GM19397 (cell line): ENCODE measurements around the gene MSI2.

ENCODE experiments used
- ATAC-seq: cut with Tn5 transposase; IDR thresholded peaks from one replicate; pipeline ENCODE4 v1.9.1; 2021; ENCODE audit warnings: mild to moderate bottlenecking, moderate library complexity; ENCODE audit not compliant: unreplicated experiment

MSI2 gene

DNA sequence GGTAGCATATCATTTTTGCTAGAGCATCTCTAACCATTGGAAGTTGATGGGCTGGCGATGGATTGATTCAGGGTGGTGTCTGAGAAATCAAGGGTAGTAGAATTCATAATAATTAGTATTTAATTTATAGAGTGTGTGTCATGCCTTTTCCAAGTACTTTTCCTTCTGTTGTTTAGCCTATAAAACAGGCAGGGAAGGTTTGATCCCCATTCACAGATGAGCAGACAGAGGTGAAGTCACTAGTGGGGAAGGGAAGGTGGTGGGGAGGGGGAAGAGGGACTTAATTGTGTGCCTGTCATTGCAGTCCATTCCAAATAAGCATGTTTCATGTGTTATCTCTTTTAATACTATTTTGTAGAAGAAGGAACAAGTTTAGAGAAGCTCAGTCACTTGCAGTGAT, 131.3 kb downstream of the MSI2 start:
- no peak for ATAC-seq

DNA sequence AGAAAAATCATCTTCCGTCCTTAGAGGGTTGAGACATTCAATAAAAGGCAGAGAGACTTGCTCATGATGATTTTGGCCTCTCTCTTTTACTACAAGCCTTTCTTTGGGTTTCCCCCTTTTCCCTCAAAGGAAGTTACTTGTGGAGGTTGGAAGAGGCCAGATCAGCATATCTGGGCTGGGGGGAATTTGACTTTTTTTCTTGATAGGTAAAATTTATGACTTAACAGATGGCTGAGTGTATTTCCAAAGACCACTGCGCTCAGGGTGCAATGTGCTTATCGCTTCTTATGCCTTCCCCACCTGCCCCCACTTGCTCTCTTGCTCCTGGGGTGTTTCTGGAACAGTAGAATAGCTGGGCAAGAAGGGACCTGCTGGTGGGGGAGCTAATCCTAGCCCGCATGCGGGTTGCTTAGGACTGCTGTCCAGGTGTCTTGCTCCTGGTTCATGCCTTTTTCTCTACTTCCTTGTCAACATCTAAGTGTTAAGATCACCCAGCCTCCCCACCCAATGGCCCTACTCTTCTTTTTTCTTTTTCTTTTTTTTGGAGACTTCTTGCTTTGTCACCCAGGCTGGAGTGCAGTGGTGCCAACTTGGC, 131.9 kb downstream of the MSI2 start:
- ATAC-seq = no peak

- ATAC-seq = no peak
Measured at GRCh38 chr17:57389473-57389872, 133.2 kb downstream of the MSI2 start.

GRCh38 chr17:57391076-57391825, 134.9 kb downstream of the MSI2 start:
- ATAC-seq = no peak

DNA sequence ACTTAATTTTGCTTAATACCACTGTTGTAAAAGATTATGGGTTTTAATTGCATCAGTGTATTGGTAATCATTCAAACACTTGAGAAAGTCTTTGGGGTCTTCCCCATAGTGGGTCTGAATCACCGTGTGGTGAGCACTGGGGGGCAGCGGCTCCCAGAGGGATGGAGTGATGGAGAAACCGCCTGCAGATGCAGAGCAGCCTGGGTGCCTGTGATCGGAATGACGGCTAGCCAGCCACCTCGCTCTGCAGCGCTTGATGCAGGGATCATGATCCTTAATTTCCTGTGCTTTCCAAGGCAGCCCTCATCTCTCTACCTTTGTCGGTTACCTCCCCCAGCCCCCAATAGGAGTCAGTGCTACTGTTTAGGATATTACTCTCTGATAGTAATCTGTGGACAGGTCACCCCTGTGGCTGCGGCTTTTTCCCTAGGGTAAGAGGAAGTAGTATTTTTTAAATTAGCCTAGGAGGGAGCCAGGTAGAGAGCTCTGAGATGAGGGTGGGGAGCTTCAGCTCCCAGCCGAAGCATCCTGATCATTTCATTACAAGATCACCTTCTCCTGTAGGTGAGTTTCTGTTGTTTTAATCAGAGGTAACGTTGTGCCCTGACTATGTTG, 135.6 kb downstream of the MSI2 start:
- ATAC-seq = no peak

DNA sequence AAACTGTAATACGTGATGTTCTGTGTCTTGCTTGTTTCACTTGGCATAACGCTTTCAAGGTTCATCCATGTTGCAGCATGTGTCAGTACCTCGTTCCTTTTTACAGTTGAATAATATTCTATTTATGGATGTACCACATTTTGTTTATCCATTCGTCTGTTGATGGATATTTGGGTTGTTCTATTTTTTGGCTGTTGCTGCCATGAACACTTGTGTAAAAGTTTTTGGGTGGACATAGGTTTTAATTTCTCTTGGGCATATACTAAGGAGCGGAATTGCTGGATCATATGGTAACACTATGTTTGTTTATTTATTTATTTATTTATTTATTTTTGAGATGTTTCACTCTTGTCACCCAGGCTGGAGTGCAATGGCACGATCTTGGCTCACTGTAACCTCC, 137.0 kb downstream of the MSI2 start:
- no peak for ATAC-seq

DNA sequence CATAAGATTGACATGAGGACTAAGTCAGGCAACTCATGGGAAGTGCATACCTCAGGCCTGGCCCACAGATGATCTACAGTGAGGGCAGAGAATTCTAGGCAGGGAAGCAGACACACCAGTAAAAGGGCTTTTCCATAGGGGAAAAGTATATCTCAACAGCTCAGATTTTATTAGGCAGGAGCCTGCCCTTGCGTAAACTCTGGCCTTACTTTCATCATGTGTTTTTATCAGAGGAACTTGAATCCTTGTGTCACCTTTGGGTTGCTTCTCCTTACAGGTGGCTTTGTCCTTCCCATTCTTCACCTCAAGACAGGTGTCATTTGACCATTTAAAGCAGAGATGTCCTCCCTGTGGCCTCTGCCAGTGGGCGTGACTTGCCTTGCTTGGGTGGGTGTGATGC, 138.1 kb downstream of the MSI2 start:
- ATAC-seq = no peak

GRCh38 chr17:57395721-57396321, 139.5 kb downstream of the MSI2 start:
- no peak for ATAC-seq

DNA sequence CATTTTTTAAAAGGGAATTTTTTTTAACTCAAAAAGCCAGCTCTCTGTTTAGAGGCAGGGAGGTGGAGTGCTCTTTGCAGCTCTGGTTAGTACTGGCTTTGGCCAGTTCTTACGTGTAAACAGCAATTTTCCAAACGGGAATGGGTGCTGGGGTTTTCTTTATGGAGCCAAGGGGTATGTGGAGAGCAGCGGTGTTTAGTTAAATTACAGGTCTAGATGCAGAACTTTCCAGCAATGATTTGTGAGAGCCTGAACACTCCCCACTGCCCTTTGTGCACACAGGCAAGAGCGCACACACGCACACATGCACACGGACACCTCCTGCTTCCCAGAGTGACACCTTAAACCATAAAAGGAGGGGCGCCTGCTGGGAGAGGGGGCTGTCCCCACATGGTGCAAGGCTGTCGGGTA, 140.2 kb downstream of the MSI2 start:
- ATAC-seq = no peak

- no peak for ATAC-seq
Measured at GRCh38 chr17:57397402-57397801, 141.1 kb downstream of the MSI2 start.

DNA sequence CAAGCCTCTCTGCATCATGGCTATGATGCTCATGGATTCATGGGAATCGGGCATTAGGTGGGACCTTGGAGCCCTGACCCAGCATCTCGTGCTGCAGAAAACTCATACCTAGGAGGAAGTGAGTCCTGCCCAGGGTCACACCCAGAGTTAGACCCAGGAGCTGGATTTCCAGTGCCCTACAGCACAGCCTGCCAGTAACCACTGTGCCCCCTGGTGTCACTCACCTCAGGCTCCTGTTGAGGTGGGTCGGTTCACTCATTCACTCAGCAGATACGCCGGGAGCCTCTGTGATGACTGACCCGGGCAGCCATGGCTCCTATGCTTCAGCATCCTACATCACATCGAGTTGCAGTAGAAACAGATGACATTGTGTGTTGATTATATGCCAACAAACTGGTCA, 143.4 kb downstream of the MSI2 start:
- ATAC-seq = no peak

DNA sequence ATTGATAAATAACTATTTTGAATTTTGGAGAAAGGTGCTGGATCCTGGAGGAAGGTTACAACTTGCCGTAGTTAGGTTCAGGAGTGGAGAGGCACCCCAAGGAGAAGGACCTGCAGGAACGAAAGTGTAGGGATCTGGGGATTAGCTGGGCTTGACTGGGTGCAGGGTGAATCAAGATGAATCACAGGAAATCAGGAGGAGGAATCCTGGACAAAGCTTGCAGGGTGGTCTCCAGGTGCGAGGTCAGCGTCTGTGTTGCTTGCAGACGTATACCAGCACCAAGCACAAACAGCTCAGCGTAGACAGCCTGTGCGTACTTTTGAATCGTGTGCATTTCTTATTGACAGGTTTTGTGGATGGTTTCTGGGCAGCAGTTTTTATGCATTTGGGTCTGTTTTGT, 144.3 kb downstream of the MSI2 start:
- no peak for ATAC-seq

GRCh38 chr17:57401556-57402488, 145.5 kb downstream of the MSI2 start:
- ATAC-seq = no peak

DNA sequence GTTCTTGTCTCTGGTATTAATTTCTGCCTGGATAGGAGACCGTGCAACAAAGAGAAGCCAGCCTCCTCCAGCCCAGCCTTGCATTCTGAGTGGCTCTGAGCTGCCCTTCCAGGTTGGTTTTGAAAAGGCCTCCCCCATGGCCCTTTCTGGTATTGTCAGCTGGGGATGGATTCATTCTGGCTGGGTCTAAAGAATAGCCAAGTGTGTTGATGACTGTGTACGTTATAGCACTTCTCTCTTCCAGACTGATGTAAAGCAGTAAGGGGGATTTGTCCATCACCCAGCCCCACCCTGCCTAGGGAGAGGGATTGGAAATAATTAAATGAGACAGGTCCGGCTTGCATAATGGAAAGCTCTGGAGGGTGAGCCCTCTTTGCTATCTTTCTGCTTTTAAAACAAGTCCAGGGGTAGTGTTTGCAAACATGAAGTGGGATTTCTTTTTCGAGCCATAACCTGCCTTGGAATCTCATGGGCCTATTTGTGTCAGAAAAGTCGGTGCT, 146.4 kb downstream of the MSI2 start:
- ATAC-seq = no peak

GRCh38 chr17:57403236-57403635, 146.9 kb downstream of the MSI2 start:
- ATAC-seq = no peak

- ATAC-seq = no peak
Measured at GRCh38 chr17:57404073-57404472, 147.8 kb downstream of the MSI2 start.

DNA sequence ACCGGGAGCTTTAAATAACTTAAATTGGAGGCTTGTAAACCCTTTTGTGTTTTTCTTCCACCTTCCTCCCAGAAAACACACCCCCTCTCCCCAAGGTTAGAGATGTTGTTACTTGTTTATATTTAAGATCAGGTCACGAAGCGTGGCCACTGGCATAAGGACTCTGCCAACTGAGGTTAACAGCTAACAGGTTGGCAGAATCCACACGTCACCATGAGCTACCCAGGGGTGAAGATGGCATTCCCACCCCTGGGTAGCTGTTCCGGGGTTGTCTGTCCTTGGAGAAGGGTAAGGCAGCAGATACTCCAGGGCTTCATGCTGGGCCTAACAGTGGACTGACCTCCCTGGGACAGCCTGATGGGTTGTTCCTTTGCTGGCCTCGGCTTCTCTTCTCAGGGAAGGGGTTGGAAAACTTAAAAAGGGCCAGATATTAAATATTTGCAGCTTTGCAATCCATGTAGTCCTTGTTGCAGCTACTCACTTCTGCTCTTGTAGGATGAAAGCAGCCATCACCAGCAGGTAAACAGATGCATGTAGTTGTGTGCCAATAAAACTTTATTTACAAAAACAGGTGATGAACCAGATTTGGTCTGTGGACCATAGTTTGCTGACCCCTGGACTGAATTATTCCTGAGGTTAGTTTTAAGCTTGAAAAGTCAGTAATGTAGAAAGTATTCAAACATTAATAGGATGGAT, 148.6 kb downstream of the MSI2 start:
- no peak for ATAC-seq

GRCh38 chr17:57405491-57406072, 149.3 kb downstream of the MSI2 start:
- no peak for ATAC-seq

DNA sequence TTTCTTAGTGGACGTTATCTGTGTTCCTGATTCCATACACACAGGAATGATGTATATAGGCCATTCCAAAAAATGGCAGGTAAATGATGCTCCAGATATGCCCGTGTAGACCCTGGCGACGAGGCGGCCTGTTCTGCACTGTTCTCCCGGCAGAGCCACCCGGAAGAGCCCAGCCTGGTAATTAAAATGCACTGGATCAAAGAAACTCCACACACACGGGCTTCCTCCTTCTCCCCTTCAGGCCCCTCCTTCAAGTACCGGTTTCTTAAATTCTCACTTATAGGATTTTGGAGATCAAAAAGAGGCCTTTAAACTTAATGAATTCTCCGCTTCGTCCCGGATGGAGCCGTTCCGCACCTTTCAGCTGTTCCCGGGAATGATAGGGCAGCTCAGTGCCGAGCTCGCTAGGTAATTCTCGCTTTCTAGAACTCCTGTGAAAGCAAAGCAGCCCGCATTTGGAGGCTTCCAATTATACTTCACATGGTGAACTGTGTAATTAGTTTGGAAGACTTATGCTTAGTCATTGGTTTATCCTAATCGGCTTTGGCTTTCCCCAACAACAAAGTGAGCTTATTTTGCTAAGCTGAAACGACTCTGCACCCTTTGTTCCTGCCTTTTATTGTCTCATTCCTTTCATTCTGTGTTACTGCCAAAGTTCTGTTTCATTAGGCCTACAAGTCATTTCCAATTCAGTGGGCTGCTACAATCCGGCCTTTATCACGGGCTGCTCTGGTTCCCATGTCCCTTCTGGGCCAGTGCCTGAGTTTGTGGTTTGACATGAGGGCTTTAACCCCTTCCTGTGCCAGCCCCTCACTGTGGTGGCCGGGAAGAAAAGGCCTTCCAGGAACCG, 150.0 kb downstream of the MSI2 start:
- no peak for ATAC-seq
